Measurements from ENCODE around the gene SP6. TPM values are rescaled to one million over a fixed set of nuclear protein-coding genes. Genes with fewer than 3 reads are reported as not detected.

Gene SP6
- total and polyA plus RNA-seq, 3 experiments from 2014 or later = 0.07 to 0.59 (median 0.09) TPM

DNA sequence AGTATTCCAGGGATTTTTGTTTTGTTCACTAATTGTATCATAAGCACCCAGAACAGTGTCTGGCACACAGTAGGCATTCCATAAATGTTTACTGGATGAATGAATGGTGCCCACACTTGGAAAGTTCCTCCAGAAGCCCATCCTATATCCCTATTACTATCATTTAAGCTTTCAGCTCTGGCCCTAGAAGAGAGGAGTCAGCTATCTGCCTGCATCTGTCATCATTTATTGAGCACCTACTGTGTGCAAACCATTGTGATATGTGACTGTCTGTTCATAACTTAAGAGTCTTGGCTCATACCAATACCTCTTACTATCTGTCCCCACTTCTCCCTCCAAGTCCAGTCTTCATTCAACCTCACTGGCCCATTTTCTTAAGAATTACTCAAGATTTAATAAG lies 20.1 kb upstream of the SP6 start:
- Mint-ChIP-seq H3K27ac (peak overlapping the region in 1 of 8 donors; percentile 17), H3K27me3 (peaks cover 33 to 78% of the 10 kb centered on the region in 2 donors), H3K4me1 (no peaks in the 10 kb centered on the region), H3K4me3 (no peak overlapping the region), H3K36me3 (no peaks in the 10 kb centered on the region), H3K9me3 (no peaks in the 10 kb centered on the region)
- Histone ChIP-seq H3K27ac (ENCODE audit: low read depth, low read length) (no peak overlapping the region), H3K36me3 (ENCODE audit: insufficient read depth, low read length) (no peaks in the 10 kb centered on the region), H3K4me3 (ENCODE audit: low read length) (no peak overlapping the region), H3K27me3 (ENCODE audit: insufficient read depth, low read length, poor library complexity, severe bottlenecking) (peaks cover 17% of the 10 kb centered on the region), H3K4me1 (ENCODE audit: insufficient read depth, low read length) (no peaks in the 10 kb centered on the region), H3K9me3 (ENCODE audit: low read length) (no peaks in the 10 kb centered on the region)
- no peak for DNase-seq
- POLR2A ChIA-PET = no interaction called here
- CTCF ChIA-PET = interaction anchor here (1.4 kb wide), 1 partner anchor 100 kb away, joined by 3 read pairs; the partner anchor contains the start of gene CDK5RAP3

DNA sequence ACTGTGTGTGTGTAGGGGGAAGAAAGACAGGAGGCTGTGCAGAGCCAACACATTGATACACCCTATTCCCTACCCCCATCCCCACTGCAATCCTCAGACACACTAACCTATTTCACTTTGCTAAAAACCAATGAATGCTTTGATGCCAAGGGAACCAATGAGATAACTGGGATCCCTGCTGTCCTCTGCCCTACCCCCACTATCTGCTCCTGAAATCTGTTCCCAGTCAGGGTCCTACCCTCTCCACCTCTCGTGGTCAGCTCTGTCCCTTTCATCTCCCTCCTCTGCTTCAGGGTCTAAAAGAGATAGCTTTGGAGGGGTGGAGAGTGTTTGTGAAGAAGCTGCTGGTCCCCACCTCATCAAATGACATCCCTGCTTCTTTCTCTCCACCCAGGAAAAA lies 19.1 kb upstream of the SP6 start:
- ChIA-PET CTCF (interaction anchor here (1.4 kb wide), 1 partner anchor 101 kb away, joined by 3 read pairs; the partner anchor contains the start of gene CDK5RAP3), POLR2A (no interaction called here)
- Histone ChIP-seq H3K4me1 (ENCODE audit: insufficient read depth, low read length) (peaks cover 4% of the 10 kb centered on the region), H3K27ac (ENCODE audit: low read depth, low read length) (no peak overlapping the region), H3K9me3 (ENCODE audit: low read length) (no peaks in the 10 kb centered on the region), H3K27me3 (ENCODE audit: insufficient read depth, low read length, poor library complexity, severe bottlenecking) (peaks cover 17% of the 10 kb centered on the region), H3K36me3 (ENCODE audit: insufficient read depth, low read length) (no peaks in the 10 kb centered on the region), H3K4me3 (ENCODE audit: low read length) (no peak overlapping the region)
- Mint-ChIP-seq H3K9me3 (no peaks in the 10 kb centered on the region), H3K27me3 (peaks cover 31 to 73% of the 10 kb centered on the region in 2 donors), H3K27ac (no peak overlapping the region), H3K36me3 (no peaks in the 10 kb centered on the region), H3K4me3 (no peak overlapping the region), H3K4me1 (no peaks in the 10 kb centered on the region)
- DNase-seq = no peak

DNA sequence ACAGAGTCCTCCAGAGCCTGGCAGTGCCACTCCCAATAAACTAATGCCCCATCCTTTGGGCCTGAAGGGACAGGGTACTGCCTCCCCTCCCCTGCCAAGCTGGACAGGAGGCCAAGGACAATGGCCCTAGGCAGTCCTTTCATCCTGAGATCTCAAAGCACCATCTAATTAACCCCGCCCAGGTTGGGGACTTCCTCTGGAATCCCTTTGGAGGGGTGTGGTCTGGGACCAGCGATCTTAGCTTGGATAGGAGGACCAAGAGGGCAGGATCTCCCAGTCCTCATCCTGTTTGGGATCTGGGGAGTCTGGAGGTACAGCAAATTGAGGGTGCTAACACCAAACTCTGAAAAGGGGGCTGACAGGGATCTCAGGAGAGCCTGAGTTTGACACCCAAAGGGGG lies 18.2 kb upstream of the SP6 start:
- no peak overlapping the region for H3K4me3 ChIP-seq (ENCODE audit: low read length)
- no peak overlapping the region for H3K27ac ChIP-seq (ENCODE audit: low read depth, low read length)
- Mint-ChIP-seq H3K36me3 (peaks cover 0 to under 1% (median 0%) of the 10 kb centered on the region in 3 donors), H3K4me1 (peaks cover 0 to 3% (median 0%) of the 10 kb centered on the region in 3 donors), H3K27me3 (peaks cover 28 to 67% of the 10 kb centered on the region in 2 donors), H3K4me3 (no peak overlapping the region), H3K9me3 (no peaks in the 10 kb centered on the region), H3K27ac (no peak overlapping the region)
- peaks cover 11% of the 10 kb centered on the region for H3K4me1 ChIP-seq (ENCODE audit: insufficient read depth, low read length)
- DNase-seq = no peak
- H3K27me3 ChIP-seq (ENCODE audit: insufficient read depth, low read length, poor library complexity, severe bottlenecking) = peaks cover 17% of the 10 kb centered on the region
- CTCF ChIA-PET = interaction anchor here (1.2 to 1.5 kb wide), 2 partner anchors 21 to 28 kb away, joined by 3 to 5 read pairs; partner anchors contain the start of gene SCRN2
- POLR2A ChIA-PET = no interaction called here
- H3K9me3 ChIP-seq (ENCODE audit: low read length) = no peaks in the 10 kb centered on the region
- no peaks in the 10 kb centered on the region for H3K36me3 ChIP-seq (ENCODE audit: insufficient read depth, low read length)

DNA sequence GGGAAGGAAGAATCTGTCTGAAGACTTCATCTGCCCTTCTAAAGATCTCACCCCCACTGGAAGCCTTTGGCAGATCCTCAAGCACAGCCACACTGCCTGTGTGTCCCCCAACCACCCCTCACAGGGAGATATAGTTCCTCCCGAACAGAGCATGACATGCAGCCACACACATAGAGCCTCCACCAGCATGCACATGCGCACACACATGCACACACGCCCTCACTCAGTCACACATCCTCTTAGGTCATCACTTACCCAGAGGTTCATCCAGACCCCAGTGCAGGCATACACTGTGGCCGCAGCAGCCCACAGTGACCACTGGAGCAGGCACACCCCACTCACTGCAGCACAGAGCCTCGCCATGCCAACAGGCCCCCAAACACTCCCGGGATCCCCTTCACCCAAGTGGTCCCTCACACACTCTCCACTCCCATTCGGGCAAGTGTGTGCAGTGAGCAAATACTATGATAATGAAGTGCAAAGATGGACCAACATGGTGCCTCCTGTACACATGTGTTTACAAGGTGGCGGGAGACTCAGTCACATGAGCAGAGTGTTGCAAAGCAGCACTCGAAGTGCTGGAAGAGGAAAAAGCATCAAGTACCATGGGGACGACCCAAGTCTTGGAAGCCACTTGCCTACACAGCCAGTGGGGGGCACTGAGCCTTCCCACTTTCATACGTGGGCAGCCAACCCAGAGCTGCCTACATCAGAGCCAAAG lies 17.0 kb upstream of the SP6 start:
- H3K27ac ChIP-seq (ENCODE audit: low read depth, low read length) = peak overlapping the region; percentile 47
- H3K4me1 ChIP-seq (ENCODE audit: insufficient read depth, low read length) = peaks cover 12% of the 10 kb centered on the region
- no peak overlapping the region for H3K4me3 ChIP-seq (ENCODE audit: low read length)
- H3K27me3 Mint-ChIP-seq = peaks cover 21 to 55% of the 10 kb centered on the region in 2 donors
- no peaks in the 10 kb centered on the region for H3K9me3 ChIP-seq (ENCODE audit: low read length)
- H3K36me3 Mint-ChIP-seq = peaks cover 0 to 2% (median 0%) of the 10 kb centered on the region in 3 donors
- H3K36me3 ChIP-seq (ENCODE audit: insufficient read depth, low read length) = no peaks in the 10 kb centered on the region
- ChIA-PET CTCF (interaction anchor here (1.5 kb wide), 1 partner anchor 22 kb away, joined by 5 read pairs; no protein-coding TSS in a partner anchor), POLR2A (no interaction called here)
- H3K27ac Mint-ChIP-seq = no peak overlapping the region
- DNase-seq = no peak
- no peak overlapping the region for H3K4me3 Mint-ChIP-seq
- H3K9me3 Mint-ChIP-seq = no peaks in the 10 kb centered on the region
- peaks cover 0 to 3% (median 0%) of the 10 kb centered on the region in 3 donors for H3K4me1 Mint-ChIP-seq
- peaks cover 10% of the 10 kb centered on the region for H3K27me3 ChIP-seq (ENCODE audit: insufficient read depth, low read length, poor library complexity, severe bottlenecking)

DNA sequence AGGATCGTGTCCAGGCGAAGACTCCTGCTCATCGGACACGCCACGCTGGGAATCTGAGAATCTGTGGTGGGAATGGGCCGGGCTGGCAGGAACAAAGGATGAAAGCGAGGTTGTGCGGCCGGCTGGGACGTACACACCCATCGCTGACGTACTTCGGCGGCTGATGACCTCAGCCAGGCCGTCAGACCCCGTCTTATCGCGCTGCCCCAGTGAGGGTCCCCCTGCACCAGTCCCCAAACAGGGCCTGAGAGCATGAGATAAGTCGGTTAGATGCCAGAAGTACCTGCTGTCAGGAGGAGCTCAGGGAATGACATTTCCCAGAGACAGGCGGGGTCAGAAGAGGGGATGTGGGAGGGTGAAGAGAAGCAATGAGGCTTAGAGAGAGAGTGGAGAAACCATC lies 16.0 kb upstream of the SP6 start:
- Histone ChIP-seq H3K4me3 (ENCODE audit: low read length) (no peak overlapping the region), H3K4me1 (ENCODE audit: insufficient read depth, low read length) (peaks cover 17% of the 10 kb centered on the region), H3K36me3 (ENCODE audit: insufficient read depth, low read length) (no peaks in the 10 kb centered on the region), H3K27ac (ENCODE audit: low read depth, low read length) (no peak overlapping the region), H3K9me3 (ENCODE audit: low read length) (no peaks in the 10 kb centered on the region), H3K27me3 (ENCODE audit: insufficient read depth, low read length, poor library complexity, severe bottlenecking) (peaks cover 10% of the 10 kb centered on the region)
- Mint-ChIP-seq H3K27me3 (peaks cover 19 to 49% of the 10 kb centered on the region in 2 donors), H3K4me1 (peaks cover 0 to 3% (median 0%) of the 10 kb centered on the region in 3 donors), H3K4me3 (no peak overlapping the region), H3K9me3 (no peaks in the 10 kb centered on the region), H3K36me3 (peaks cover 0 to 2% (median 0%) of the 10 kb centered on the region in 3 donors), H3K27ac (peak overlapping the region in 1 of 8 donors; percentile 72)
- DNase-seq = no peak
- POLR2A ChIA-PET = no interaction called here
- CTCF ChIA-PET = interaction anchor here (1.0 kb wide), 1 partner anchor 75 kb away, joined by 3 read pairs; the partner anchor contains the start of gene PNPO

DNA sequence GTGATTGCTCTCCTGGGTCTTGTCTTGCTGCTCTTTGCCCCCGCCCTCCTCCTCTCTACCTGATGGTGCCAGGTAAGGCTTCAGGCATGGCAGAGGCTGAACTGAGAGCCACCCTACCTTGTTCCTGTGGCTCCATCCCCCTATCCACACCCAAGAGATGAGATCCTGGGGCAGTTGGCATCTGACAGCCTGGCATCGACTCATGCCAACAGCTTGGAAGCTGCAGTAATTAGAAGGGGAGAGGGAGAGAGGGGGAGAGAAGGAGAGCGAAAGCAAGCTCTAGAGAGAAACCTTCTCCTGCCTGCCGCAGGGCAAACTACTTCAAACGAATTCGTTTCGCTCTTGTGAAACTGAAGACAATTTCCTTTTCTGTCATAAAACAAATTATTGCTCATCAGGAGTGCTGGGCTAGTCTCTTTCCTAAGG lies 13.8 kb upstream of the SP6 start:
- Histone ChIP-seq H3K4me1 (ENCODE audit: insufficient read depth, low read length) (peaks cover 17% of the 10 kb centered on the region), H3K27ac (ENCODE audit: low read depth, low read length) (no peak overlapping the region), H3K36me3 (ENCODE audit: insufficient read depth, low read length) (no peaks in the 10 kb centered on the region), H3K27me3 (ENCODE audit: insufficient read depth, low read length, poor library complexity, severe bottlenecking) (no peaks in the 10 kb centered on the region), H3K4me3 (ENCODE audit: low read length) (no peak overlapping the region), H3K9me3 (ENCODE audit: low read length) (no peaks in the 10 kb centered on the region)
- POLR2A ChIA-PET = no interaction called here
- peak overlapping the region in 1 of 7 donors; percentile 33 for H3K4me3 Mint-ChIP-seq
- peaks cover 6 to 36% of the 10 kb centered on the region in 2 donors for H3K27me3 Mint-ChIP-seq
- no peaks in the 10 kb centered on the region for H3K9me3 Mint-ChIP-seq
- DNase-seq = no peak
- CTCF ChIA-PET = no interaction called here
- H3K36me3 Mint-ChIP-seq = peaks cover 0 to 2% (median 0%) of the 10 kb centered on the region in 3 donors
- H3K4me1 Mint-ChIP-seq = peaks cover 0 to 3% (median 0%) of the 10 kb centered on the region in 3 donors
- H3K27ac Mint-ChIP-seq = no peak overlapping the region

DNA sequence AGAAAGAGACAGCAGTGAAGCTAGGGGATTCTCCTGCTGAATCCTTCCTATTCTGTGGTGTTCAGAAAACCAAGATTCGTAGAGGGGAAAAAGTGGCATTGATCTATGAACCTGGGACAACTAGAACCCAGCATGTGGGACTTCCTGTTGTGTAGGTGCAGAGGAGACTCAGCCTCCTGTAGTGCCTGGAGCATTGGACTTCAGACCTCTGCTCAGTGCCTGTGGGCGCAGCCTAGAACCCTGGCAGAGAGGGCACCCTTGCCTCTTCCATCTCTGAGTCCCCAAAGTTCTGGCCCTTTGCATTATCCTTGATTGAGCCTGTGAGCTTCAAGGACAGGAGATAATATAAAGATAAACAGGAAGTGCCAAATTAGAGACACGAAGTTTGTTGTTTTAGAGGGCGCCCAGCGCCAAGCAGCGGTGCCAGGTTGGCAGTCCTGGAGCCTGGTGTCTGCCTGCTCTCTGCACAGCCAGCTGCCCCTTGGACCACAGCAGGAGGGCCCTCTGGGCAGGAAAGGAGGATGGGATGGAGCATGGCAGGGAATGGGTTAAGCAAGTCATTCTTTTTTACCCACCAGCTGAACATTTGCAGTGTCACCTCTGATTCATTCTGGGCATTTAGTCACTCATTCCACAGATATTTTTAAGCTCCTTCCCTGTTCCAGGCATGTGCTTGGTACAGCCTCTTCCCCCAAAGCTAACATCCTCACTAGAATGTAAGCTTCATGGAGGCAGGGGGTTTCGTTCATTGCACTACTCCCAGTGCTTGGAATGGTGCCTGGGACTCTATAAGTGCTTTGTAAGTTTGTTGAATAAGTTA lies 11.9 kb upstream of the SP6 start:
- Histone ChIP-seq H3K9me3 (ENCODE audit: low read length) (no peaks in the 10 kb centered on the region), H3K36me3 (ENCODE audit: insufficient read depth, low read length) (no peaks in the 10 kb centered on the region), H3K4me1 (ENCODE audit: insufficient read depth, low read length) (peaks cover 17% of the 10 kb centered on the region), H3K27ac (ENCODE audit: low read depth, low read length) (no peak overlapping the region), H3K27me3 (ENCODE audit: insufficient read depth, low read length, poor library complexity, severe bottlenecking) (no peaks in the 10 kb centered on the region), H3K4me3 (ENCODE audit: low read length) (no peak overlapping the region)
- no peak overlapping the region for H3K4me3 Mint-ChIP-seq
- no peak for DNase-seq
- POLR2A ChIA-PET = no interaction called here
- H3K27me3 Mint-ChIP-seq = peaks cover 11 to 33% of the 10 kb centered on the region in 2 donors
- H3K9me3 Mint-ChIP-seq = no peaks in the 10 kb centered on the region
- H3K4me1 Mint-ChIP-seq = peaks cover 0 to 3% (median 0%) of the 10 kb centered on the region in 3 donors
- CTCF ChIA-PET = interaction anchor here (3.9 kb wide), 1 partner anchor 21 kb away, joined by 15 read pairs; the partner anchor contains the start of gene SCRN2
- peaks cover 0 to 2% (median 0%) of the 10 kb centered on the region in 3 donors for H3K36me3 Mint-ChIP-seq
- no peak overlapping the region for H3K27ac Mint-ChIP-seq

Data from CD8-positive, alpha-beta memory T cell (primary cell).